HCT116 (cell line): ENCODE measurements around the gene NPLOC4.

ENCODE experiments used
- CEBPB ChIP-seq: IDR thresholded peaks from 2 replicates; pipeline ENCODE4 v1.6.1; 2012; ENCODE audit warnings: low read depth
- CTCF ChIP-seq, 3 experiments: fragments of 200-600 bp in 1 of 3; sonication (generic) in 1 of 3; IDR thresholded peaks in 2 of 3; conservative IDR thresholded peaks in 1 of 3; 2 replicates each; pipeline ENCODE4 v1.5.1; 2012 to 2017; ENCODE audit warnings: low read depth in 2 of 3, low read length in 2 of 3, antibody characterized with exemption in 1 of 3, borderline replicate concordance in 1 of 3, control low read depth in 1 of 3, mild to moderate bottlenecking in 1 of 3, mixed read lengths in 1 of 3, mixed run types in 1 of 3, moderate library complexity in 1 of 3; ENCODE audit not compliant: insufficient read depth in 1 of 3
- EGR1 ChIP-seq: IDR thresholded peaks from 2 replicates; pipeline ENCODE4 v1.6.1; 2012; ENCODE audit warnings: low read depth
- EZH2 ChIP-seq: fragments of 200-600 bp; sonication (generic); IDR thresholded peaks from 2 replicates; pipeline ENCODE4 v1.6.1; 2017; ENCODE audit warnings: antibody characterized with exemption, mixed run types
- MAX ChIP-seq: IDR thresholded peaks from 2 replicates; pipeline ENCODE4 v1.6.1; 2012
- POLR2A ChIP-seq: IDR thresholded peaks from 2 replicates; pipeline ENCODE4 v1.7.0; 2011; ENCODE audit warnings: borderline replicate concordance; ENCODE audit not compliant: insufficient read depth, insufficient read length; ENCODE audit errors: extremely low read depth
- POLR2AphosphoS5 ChIP-seq: IDR thresholded peaks from 2 replicates; pipeline ENCODE4 v1.6.1; 2011; ENCODE audit warnings: mild to moderate bottlenecking, low read depth, low read length, moderate library complexity
- RAD21 ChIP-seq: IDR thresholded peaks from 2 replicates; pipeline ENCODE4 v1.6.1; 2012; ENCODE audit warnings: low read depth, mild to moderate bottlenecking
- REST ChIP-seq: IDR thresholded peaks from 2 replicates; pipeline ENCODE4 v1.6.1; 2012; ENCODE audit warnings: low read depth
- SP1 ChIP-seq: IDR thresholded peaks from 2 replicates; pipeline ENCODE4 v1.6.1; 2012; ENCODE audit warnings: low read depth
- TCF7L2 ChIP-seq: IDR thresholded peaks from 2 replicates; pipeline ENCODE4 v1.7.0; 2011; ENCODE audit warnings: borderline replicate concordance, inconsistent platforms; ENCODE audit not compliant: insufficient read depth, insufficient read length; ENCODE audit errors: extremely low read depth

- TF ChIP-seq TCF7L2 (no peak), EZH2 (no peak), CTCF (IDR thresholded peaks at IDR 0.05 in 2 of 3, conservative IDR thresholded peaks at IDR 0.05 in 1 of 3; ENCODE audit: borderline replicate concordance in 1 of 3, insufficient read depth in 1 of 3, low read depth in 2 of 3, low read length in 2 of 3) (no peak), POLR2A (no peak), MAX (no peak), CEBPB (no peak), REST (no peak), RAD21 (no peak), POLR2AphosphoS5 (no peak), SP1 (no peak), EGR1 (no peak)
These were observed 18.6 kb upstream of the NPLOC4 start for GRCh38 chr17:81655378-81656117.
